NCI-H69 (cell line): ENCODE results near the gene RAB24.
"Not testable (repeated sequence)": the region's sequence is repeated elsewhere in the genome, so short reads cannot be mapped to it uniquely, and the experiment has no call there.

Experiments used
- DNase-seq: peaks from one replicate; lab custom pipeline; 2025; lab: John Stamatoyannopoulos, UW

The RAB24 gene

DNA sequence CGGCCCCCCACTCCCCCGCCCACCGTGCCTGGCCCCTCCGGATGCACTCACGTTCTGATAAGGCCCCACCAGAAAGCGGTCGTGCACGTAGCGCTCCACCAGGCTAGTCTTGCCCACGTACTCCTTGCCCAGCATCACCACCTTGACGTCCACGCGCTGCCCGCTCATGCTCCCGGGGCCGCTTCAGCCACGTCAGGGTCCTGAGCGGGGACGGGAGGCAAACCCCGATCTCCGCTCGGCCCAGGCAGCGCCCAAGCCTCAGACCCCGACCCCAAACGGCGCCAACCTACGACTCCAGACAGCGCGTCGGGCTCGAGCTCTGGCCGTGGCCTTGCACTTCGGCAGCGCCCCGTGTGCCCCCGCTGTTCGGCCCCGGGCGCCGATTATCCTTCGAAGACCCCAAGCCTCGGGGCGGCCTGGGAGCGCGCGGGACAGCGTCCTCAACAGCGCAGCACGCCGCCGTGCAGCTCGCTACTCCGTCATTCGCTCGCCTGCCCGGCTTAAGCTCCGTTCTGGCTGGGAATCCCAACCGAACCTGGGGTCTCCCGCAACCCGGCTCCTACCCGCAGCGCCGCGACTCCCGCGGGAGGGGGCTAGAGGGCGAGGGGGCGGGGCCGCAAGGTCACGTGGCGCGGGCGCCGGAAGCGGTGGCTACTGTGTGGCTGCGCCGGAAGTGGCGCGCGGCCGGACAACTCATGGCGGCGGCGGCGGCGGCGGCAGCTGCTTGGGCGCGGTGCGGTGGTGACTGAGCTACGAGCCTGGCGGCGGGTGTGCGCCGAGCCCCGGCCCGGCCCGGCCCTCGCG is at the start of gene RAB24, which contains the start of gene PRELID1:
Gene RAB24 (minus strand): TSS at position 599 of the 804 bp plus-strand sequence. CDS start 431 bp downstream, at position 168.
Gene PRELID1 (plus strand): TSS at position 679 of the 804 bp plus-strand sequence. CDS start 187 bp downstream, outside the sequence.
- peak; percentile 94 for DNase-seq

DNA sequence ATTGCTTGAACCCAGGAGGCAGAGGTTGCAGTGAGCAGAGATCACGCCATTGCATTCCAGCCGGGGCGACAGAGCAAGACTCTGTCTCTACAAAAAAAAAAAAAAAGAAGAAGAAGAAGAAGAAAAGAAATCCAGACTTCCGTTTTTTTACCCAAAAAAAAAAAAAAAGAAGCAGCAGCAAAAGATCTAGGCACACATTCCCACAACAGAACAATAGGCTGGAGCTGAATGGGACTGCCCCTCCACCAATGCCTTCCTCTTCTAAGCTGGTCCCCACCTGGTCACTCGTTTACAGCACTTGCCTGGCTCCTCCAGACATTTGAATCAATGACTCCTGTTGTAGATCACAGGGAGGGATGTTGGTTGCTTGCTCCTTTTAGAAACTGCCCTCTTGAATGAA is 49.6 kb upstream of the RAB24 start:
- no peak for DNase-seq

DNA sequence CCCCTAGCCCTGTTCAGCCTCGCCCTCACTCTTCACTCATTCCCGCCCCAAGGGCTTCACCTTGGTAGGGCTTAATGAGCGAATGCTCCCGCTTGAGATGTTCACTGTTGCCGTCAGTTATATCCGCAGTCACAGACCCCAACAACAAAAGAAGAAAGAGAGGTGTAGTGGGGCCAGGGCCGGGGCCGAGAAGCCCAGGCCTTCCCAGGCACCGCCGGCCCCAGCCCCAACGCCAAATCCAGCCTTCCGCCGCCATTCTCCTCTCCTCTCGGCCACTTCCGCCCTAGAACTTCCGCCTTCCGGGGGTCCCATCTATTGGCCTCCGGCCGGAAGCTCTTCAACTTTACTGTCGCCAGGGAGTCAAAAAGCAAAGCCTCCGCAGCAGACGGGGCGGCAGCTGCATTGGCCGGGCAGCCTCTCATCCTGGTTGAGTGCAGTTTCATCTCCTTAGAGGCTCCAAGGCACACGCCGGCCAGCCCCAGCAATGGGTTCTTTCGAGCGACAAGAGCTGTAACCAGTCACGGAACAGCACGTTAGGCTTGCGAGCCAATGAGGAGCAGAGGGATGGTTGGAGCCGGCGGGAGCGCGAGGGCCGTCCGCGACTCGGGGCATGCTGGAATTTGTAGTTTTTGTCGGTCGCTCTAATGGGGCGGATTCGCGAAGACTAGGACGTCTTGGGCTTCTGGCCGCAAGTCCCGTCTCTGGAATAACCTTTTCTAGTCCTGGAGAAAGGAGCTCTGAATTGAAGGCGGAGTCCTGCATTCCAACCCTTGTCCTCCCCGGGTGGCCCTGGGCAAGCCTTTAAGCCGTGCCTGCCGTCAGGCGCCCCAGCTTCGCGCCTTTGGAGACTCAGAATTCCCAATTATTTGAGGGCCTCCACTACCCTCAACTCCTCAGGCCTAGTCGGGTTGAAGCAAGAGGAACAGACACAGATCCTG is 48.1 kb upstream of the RAB24 start, which contains the start of gene LMAN2:
Gene LMAN2 (minus strand): TSS at position 277 of the 938 bp plus-strand sequence. CDS start 21 bp downstream, at position 256.
- DNase-seq: peak; percentile 98

DNA sequence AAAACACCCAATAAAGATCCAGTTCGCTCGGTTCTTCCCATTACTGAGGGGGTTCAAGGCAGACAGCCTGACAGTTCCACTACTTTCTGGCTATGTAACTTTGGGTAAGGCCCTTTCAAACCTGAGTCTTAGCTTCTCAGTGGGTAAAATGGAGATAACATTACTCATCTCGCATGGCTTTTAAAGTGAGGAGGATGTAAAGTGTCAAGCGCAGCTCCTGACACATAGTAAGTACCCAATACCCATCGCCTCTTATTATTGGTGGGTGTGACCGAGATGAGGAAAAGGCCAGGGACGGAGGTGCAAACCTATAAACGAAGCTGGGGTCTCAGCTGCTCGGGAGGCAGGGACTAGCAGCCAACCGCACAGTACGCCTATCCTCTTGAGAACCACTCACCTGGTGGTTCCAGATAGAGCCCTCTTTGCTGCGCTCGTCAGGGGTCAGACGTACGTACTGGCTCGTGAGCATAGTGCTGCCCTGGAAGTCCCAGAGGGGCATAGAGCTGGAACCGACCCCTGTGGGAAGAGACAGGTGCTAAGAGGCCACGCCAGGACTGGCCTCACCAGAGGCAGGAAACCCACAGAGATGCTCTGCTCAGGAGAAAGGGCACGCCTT is 47.4 kb upstream of the RAB24 start:
- peak; percentile 49 for DNase-seq

DNA sequence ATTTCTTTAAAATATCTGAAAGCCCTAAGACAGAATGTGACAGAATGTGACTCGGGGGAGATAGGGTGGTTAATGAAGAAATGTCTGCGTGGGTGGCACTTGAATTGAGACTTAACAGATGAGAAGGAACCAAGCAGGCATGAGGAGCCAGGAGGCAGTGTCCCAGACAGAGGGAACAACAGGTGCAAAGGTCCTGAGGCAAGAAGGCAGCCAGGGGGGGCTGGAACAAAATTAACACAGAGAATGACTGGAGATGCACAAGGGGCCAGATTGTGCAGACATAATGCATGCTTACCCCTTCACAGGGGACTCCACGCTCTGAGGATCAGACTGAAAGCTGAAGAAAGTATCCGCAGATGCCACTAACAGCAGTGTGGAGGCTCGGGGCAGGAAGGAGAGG is 46.2 kb upstream of the RAB24 start:
- DNase-seq: no peak

DNA sequence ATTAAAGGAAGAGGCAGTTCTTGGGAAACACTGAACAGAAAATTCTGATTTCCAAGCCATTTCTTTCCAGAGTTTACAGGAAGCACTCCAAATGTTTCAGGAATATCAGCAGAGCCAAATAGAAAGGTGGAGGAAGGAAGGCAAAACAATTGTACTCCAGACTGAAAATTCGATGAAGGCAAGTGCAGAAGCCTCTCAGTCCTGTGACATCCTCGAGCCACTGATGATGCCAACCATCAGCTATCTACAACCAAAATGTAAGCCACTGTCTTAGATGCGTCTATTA is 45.8 kb upstream of the RAB24 start:
- DNase-seq: no peak

DNA sequence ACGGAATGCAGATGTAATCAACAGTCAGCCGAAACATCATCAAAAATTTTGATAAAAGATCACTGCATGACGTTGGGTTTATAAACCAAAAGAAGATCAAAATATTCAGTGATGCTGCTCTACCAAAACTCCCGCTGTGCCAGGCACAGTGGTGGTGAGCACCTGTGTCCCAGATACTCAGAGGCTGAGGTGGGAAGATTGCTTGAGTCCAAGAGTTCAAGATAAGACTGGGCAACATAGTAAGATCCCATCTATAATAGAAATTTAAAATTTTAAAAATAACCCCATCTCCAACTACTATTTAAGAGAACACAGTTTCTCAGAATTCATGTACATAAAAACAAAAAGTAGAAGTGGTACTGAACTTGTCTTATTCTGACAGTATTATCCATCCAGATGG is 44.2 kb upstream of the RAB24 start:
- DNase-seq: no peak

DNA sequence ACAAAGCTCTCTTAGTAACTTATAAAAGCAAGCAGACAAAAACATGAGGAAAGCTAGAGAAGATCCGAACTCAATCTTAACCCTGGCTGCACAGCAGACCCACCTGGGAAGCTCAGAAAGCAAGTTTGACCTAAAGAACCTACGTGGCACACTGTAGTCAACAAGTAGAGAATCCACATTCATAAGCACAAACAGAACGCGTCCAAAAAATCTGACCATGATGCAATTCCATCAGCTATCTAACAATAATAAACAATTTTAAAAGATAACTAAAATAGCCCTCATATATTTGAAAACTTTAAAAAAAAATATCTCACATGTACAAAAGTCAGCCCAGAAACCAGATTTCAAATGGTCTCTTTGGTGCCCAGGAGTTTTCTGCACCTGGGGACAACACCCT is 43.3 kb upstream of the RAB24 start:
- DNase-seq: no peak

DNA sequence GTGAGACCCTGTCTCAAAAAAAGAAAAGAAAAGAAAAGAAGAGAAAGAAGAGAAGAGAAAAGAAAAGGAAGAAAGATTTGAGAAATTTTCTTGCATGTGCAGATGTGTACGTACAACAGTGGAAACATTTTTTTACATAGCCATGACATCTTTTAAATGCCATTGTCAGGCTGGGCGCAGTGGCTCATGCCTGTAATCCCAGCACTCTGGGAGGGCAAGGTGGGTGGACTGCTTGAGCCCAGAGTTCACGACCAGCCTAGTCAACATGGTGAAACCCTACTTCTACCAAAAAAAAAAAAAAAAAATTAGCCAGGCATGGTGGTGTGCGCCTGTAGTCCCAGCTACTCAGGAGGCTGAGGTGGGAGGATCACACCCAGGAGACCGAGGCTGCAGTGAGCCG is 41.4 kb upstream of the RAB24 start:
- no peak for DNase-seq

DNA sequence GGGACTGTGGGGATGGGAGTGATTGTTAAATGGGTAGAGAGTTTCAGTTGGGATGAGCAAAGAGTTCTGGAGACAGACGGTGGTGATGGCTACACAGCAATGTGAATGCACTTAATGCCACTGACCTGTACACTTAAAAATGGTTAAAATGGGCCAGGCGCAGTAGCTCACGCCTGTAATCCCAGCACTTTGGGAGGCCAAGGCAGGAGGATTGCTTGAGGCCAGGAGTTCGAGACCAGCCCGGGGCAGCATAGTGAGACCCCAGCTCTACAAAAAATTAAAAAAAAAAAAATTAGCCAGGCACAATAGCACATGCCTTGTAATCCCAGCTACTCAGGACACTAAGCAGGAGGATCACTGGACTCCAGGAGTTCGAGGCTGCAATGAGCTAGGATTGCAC is 40.3 kb upstream of the RAB24 start:
- no peak for DNase-seq

DNA sequence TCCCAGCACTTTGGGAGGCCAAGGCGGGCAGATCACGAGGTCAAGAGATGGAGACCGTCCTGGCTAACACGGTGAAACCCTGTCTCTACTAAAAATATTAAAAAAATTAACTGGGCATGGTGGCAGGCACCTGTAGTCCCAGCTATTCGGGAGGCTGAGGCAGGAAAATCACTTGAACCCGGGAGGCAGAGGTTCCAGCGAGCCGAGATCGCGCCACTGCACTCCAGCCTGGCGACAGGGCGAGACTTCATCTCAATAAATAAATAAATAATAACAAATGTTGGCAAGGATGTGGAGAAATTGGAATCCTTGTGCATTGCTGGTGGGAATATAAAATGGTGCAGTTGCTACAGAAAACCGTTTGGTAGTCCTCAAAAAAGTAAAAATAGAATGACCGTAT is 39.5 kb upstream of the RAB24 start:
- DNase-seq: not testable (repeated sequence)

DNA sequence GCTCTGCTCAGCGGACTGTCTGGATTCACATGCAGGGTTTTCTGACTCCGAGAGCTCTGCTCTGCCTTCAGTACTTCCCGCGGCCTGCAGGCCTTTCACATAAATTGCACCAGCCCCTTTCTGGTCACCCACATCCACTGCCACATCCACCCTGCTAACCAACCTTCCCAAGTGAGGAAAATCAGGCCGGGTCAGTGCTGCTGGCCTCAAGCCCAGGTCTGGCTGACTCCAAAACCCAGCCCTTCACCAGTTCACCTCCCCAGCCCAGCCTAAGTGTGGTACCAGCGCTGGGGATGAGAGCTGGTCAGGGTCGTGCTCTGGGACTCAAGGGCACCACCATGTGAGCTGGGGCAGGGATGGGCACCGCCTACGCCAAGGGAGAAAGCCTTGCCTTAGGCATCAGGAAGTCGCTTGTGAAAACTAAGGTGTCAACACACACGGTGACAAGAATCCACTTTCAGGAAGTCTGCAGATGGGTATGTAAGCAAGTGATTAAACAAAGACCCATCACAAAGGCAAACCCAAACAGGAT is 35.7 kb upstream of the RAB24 start:
- peak; percentile 54 for DNase-seq

DNA sequence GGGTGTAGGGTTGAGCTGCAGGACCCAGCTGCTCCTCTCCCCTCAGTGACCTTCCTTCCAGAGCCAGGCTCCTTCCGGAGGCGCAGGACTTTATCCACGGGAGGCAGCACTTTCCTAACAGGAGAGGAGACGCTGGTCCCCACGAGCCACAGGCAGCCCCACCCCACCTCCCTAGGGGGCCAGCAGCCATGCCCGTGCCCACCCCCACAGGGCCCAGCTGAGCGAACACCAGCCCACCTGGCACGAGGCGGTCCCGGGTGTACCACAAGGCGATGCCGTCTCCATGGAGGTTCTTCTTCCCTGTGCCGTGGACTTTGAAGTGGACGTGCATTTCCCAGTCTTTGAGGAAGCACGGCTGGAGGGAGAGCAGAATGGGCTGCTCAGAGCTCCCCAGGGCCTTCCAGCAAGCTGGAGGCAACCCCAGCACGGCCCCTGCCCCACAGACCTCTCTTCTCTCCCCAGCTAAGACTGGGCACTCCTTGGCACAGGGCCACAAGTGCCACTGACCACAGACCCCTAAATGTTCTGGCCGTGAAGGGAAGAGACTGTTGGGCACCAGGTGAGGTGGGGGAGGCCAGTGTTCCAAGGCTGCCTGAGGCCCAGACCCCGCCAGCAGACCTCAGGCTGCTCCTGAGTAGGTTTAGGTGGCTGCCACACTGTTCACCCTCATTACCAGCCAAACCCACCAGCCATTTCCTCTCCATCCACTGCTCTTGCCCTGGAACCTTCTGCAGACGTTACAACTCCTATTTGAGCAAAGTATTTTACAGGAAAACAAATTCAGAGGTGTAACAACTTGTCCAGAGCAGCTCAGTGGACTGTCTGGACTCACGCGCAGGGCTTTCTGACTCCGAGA is 35.0 kb upstream of the RAB24 start:
- DNase-seq: no peak

DNA sequence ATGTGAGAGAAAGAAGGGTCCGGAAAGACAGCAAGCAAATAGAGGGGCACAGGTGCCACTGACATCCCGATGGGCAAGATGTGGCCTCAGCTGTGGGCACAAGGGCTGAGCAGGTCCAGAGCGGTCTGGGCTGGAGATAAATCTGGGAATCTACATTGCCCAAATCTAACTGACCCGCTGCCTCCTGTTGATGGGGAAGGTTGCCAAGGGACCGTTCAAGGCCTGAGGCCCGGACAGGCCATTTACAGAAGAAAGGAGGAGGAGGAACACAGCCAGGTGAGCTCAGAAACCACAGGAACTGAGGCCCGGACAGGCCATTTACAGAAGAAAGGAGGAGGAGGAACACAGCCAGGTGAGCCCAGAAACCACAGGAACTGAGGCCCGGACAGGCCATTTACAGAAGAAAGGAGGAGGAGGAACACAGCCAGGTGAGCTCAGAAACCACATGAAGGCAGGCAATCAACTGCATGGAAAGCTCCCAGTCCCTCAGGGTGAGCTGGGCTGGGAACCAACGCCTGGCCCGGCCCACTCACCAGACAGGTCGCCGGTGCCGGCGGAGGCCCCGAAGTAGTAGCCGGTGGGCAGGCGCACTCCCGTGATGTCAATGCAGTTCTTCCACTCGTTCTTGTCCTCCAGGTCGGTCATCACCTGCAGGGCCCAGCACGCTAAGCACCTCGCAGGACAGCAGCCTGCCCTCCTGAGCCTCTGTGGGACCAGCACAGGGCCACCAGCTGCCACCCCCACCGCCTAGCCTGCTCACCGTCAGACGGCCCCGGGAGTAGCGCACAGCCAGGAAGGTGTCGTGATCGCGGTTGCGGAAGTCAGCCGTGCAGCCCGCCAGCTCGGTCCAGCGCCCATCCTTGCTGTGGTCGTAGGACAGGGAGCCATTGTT is 33.3 kb upstream of the RAB24 start:
- DNase-seq: no peak

DNA sequence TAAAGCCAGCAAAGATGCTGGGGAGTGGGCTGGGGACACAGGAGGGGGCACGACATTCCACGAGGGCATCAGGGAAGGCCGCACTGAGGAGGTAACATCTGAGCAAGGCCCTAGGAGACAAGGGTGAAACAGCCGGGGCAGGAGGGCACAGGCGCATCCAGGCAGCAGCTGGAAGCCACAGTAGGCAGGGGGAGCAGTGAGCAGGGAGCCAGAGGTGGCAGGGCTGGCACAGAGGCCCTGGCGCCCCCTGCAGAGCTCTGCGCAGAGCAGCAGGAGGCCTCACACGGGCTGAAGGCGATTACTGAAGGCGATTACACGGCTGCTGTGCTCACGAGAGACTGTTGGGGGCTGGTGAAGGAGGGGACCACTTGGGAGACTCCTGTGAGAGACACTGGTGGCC is 32.6 kb upstream of the RAB24 start:
- peak; percentile 12 for DNase-seq

DNA sequence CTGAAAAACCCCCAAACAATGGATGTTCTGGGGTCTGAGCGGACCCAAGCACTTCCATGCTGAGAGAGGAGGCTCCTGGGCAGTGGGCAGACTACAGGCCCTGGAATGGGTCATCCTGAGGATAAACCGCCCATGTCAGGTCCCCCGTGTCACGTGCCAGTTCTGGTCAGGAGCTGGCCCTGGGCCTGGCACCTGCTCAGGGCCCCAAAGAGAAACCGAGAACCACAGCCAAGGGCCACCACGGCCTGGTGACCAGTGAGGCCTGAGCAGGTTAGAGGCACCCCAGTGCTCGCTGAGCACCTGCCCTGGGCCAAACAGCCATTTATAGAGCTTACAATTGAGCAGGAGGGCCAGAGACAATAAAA is 32.2 kb upstream of the RAB24 start:
- no peak for DNase-seq

DNA sequence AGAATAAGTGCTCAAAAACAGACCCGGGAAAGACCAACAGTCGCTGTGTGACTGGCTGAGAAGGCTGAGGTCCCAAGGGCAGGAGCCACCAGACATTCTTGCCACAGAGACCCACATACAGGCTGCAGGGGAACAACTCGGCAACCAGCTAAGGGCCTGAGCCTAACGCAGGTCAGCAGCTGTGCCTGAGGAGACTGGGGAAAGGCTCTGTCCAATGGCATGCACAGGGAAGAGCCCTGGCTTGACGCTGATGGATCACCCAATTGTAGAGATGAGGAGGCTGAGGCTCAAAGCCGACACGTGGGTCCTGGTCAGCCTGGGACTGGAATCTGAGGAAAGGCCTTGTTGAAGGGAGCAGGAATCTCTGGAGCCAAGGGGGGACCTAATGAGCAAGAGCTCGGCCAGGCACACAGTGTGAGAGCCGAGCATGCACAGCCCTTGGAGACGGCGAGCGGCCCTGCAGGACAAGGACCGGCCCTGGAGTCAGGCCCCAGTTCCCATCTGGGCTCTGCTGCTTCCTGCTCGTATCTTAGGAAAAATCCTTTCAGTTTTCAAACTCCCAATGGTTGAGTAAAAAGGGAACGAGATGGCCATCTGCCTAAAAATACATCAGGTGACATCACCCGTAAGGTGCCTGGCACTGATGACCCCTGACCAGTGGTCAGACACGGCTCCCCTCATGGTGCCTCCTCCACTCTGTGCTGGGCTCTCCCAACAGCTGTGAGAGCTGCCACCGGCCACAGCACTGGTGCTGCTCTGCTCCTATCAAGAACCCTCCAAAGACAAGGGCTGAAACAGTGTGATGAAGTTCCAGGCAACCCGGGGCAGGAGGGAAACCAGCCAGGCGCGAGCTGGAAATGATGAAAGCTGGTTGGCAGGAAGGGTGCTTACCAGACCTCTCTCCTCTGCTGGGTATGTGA is 31.5 kb upstream of the RAB24 start:
- DNase-seq: no peak

DNA sequence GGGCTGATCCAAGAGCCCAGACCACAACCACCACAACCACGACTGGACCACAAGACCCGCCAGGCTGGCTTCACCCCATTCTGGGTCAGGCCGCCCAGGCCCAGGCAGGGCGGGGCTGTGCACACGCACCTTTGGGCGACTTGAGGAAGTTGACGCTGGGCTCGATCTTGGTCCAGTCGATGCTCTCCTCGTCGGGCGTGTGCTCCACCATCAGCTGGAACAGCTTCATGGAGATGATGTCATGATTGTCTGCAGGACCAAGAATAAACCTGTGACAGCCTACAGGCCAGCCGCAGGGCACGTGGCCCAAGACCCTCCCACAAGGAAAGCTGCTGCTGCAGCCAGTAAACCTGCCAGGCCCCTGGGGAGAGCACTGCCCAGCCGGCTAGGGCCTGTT is 30.6 kb upstream of the RAB24 start:
- DNase-seq: no peak

DNA sequence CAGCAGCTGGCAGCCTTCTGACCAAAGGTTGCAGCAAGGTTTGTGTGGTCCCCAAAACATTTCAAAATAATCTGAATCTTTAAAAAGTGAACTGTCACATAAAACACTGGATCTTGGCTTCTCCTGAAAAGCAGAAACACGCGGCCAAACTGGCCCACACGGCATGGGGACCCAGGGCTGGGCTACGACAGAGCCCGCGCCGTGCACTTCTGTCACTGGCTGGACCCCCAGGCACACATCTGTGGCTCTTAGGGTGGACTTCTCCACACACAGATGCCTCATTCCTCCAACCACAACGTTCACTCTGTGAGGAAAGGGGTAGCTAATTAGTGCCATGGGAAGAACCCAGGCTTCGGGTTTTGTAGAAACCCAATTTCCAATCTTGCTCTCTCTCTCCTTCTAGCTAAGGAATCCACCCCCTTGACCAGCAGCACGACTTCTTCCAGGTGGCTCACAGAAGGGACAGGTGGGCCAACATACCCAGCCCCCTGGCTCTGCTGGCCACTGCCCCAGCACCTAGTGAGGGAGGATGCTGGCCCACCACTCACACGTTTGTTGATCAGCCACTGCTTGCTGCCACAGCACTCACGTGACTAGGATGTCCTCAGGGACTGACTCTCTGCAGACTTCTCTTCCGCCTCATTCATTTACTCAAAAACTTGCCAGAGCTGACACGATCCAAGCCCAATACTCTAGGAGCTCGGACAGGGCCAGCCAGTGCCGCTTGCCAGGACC is 30.1 kb upstream of the RAB24 start:
- no peak for DNase-seq
